Loucy (cell line): ENCODE results near the gene DLG2.

Source experiments
- H2AFZ ChIP-seq: fragments of 200-600 bp; sonication (generic); 2 replicates; pipeline ENCODE4 v1.6.0; 2016; ENCODE audit warnings: antibody characterized with exemption, mild to moderate bottlenecking, low read length, moderate library complexity
- H3F3A ChIP-seq: fragments of 200-600 bp; 2 replicates; pipeline ENCODE4 v1.6.0; 2016; ENCODE audit warnings: antibody characterized with exemption, low read depth, mild to moderate bottlenecking
- H3K27me3 ChIP-seq: fragments of 200-600 bp; sonication (generic); 2 replicates; pipeline ENCODE4 v1.6.1; 2014; ENCODE audit warnings: low read length, mild to moderate bottlenecking; ENCODE audit not compliant: insufficient read depth, poor library complexity, severe bottlenecking
- H3K36me3 ChIP-seq: fragments of 200-600 bp; sonication (generic); 2 replicates; pipeline ENCODE4 v1.6.1; 2016; ENCODE audit warnings: low read length; ENCODE audit not compliant: insufficient read depth
- H3K4me1 ChIP-seq: fragments of 200-600 bp; sonication (generic); 2 replicates; pipeline ENCODE4 v1.5.1; 2014; ENCODE audit warnings: low read length, mild to moderate bottlenecking; ENCODE audit not compliant: insufficient read depth, poor library complexity, severe bottlenecking
- H3K4me2 ChIP-seq: fragments of 200-600 bp; sonication (generic); 2 replicates; pipeline ENCODE4 v1.6.0; 2014; ENCODE audit warnings: antibody characterized with exemption, low read length, low read depth, mild to moderate bottlenecking; ENCODE audit not compliant: poor library complexity, severe bottlenecking
- H3K4me3 ChIP-seq: fragments of 200-600 bp; sonication (generic); 2 replicates; pipeline ENCODE4 v1.5.1; 2014; ENCODE audit warnings: low read length, mild to moderate bottlenecking, mixed read lengths; ENCODE audit not compliant: poor library complexity, severe bottlenecking
- H3K79me2 ChIP-seq: fragments of 200-600 bp; sonication (generic); 2 replicates; pipeline ENCODE4 v1.6.1; 2014; ENCODE audit warnings: low read length; ENCODE audit not compliant: insufficient read depth
- H3K9ac ChIP-seq: fragments of 200-600 bp; sonication (generic); 2 replicates; pipeline ENCODE4 v1.6.0; 2014; ENCODE audit warnings: mild to moderate bottlenecking, low read depth, low read length, moderate library complexity; ENCODE audit not compliant: poor library complexity, severe bottlenecking
- H3K9me2 ChIP-seq: fragments of 200-600 bp; sonication (generic); replicated peaks from 2 replicates; pipeline ENCODE4 v1.6.1; 2016; ENCODE audit warnings: low read depth, low read length, mixed read lengths
- H3K9me3 ChIP-seq: fragments of 200-600 bp; sonication (generic); 2 replicates; pipeline ENCODE4 v1.6.1; 2014; ENCODE audit warnings: mild to moderate bottlenecking, antibody characterized with exemption, low read length, low read depth; ENCODE audit not compliant: insufficient read depth
- H4K20me1 ChIP-seq: fragments of 200-600 bp; sonication (generic); 2 replicates; pipeline ENCODE4 v1.6.0; 2014; ENCODE audit warnings: antibody characterized with exemption, low read length, mild to moderate bottlenecking; ENCODE audit not compliant: insufficient read depth, poor library complexity, severe bottlenecking
- CTCF ChIP-seq: fragments of 200-600 bp; sonication (generic); conservative IDR thresholded peaks from 2 replicates; pipeline ENCODE4 v1.5.1; 2014; ENCODE audit warnings: mild to moderate bottlenecking, antibody characterized with exemption, low read length
- EZH2phosphoT487 ChIP-seq: fragments of 200-600 bp; IDR thresholded peaks from 2 replicates; pipeline ENCODE4 v1.6.1; 2018; ENCODE audit warnings: antibody characterized with exemption, mild to moderate bottlenecking, moderate library complexity, borderline replicate concordance

The DLG2 gene

DNA sequence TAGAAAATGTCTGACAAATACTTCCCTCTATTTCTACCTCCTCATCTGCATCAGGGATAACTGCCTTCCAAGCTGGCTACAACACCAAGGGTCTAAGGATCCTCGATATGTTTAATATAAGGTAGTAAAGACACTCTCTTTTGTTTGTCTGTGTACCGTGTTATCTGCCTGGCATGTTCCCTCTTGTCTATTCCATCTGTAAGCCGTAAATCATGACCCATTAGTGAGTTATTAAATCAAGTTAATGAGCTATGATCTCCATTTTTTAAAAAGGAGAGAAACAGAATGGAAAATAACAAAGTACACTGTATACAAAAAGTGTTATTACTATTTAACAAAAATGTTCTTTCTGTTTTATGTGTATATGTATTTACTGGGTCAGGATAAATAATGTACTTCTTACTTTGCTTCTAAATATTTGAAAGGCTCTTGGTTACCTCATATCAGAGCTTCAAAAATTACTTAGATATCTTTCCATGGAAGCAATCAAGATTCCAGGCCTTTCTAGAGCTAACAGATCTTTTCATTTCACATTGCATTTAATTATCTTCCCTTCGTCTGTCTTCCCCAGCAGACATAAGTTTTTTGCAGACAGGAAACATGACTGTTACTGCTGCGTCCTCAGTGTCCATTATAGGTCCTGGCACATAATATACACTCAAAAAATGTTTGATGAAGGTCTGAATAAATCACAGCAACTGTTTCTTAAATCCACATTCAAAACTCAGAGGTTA, 1998.4 kb downstream of the DLG2 start:
- H3K9me2 ChIP-seq = no peaks in the 10 kb centered on the region
- H2AFZ ChIP-seq = peak overlapping the region; percentile 1; the same call in 1 of the 2 replicates
- H4K20me1 ChIP-seq = no peaks in the 10 kb centered on the region
- peaks cover 13% of the 10 kb centered on the region for H3K27me3 ChIP-seq
- H3K4me1 ChIP-seq = peaks cover 8% of the 10 kb centered on the region
- H3K9me3 ChIP-seq = no peaks in the 10 kb centered on the region
- H3F3A ChIP-seq = no peaks in the 10 kb centered on the region
- H3K9ac ChIP-seq = no peak overlapping the region
- H3K79me2 ChIP-seq = no peaks in the 10 kb centered on the region
- no peaks in the 10 kb centered on the region for H3K36me3 ChIP-seq
- peak overlapping the region; percentile 37 for H3K4me3 ChIP-seq
- H3K4me2 ChIP-seq = peak overlapping the region; percentile 65
- TF ChIP-seq CTCF (no peak), EZH2phosphoT487 (no peak)

DNA sequence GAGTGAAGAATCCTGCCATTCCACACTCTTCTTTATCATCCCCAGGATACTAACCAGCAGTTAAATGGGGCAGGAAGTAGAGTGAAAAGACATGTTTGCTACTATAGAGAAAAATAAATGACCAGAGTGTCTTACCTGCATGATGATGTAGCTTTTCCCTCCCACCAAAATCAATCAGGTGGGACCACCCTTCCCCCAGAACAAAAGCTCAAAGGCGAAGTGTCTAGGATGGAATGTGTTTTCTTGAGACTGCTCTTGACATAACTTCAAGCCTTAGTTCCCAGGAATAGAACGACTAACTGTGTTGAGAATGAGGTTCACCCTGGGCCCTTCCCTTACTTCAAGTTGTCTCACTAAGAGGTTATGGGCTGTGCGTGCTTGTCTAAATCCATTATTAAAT, 2001.8 kb downstream of the DLG2 start:
- no peaks in the 10 kb centered on the region for H3F3A ChIP-seq
- no peak overlapping the region for H2AFZ ChIP-seq
- no peak for TF ChIP-seq EZH2phosphoT487
- TF ChIP-seq CTCF = no peak
- no peaks in the 10 kb centered on the region for H3K9me2 ChIP-seq
- no peak overlapping the region for H3K4me2 ChIP-seq
- H3K9me3 ChIP-seq = no peaks in the 10 kb centered on the region
- no peaks in the 10 kb centered on the region for H3K36me3 ChIP-seq
- no peak overlapping the region for H3K4me3 ChIP-seq
- no peaks in the 10 kb centered on the region for H3K27me3 ChIP-seq
- H3K79me2 ChIP-seq = no peaks in the 10 kb centered on the region
- no peaks in the 10 kb centered on the region for H4K20me1 ChIP-seq
- H3K9ac ChIP-seq = no peak overlapping the region
- H3K4me1 ChIP-seq = peaks cover 8% of the 10 kb centered on the region

GRCh38 chr11:83617671-83618070, 2009.5 kb downstream of the DLG2 start:
- Histone ChIP-seq H2AFZ (no peak overlapping the region), H3F3A (no peaks in the 10 kb centered on the region), H3K27me3 (no peaks in the 10 kb centered on the region), H3K4me1 (no peaks in the 10 kb centered on the region), H3K4me2 (no peak overlapping the region), H3K36me3 (no peaks in the 10 kb centered on the region), H3K4me3 (no peak overlapping the region), H4K20me1 (no peaks in the 10 kb centered on the region), H3K9me2 (no peaks in the 10 kb centered on the region), H3K79me2 (no peaks in the 10 kb centered on the region), H3K9ac (no peak overlapping the region), H3K9me3 (no peaks in the 10 kb centered on the region)
- TF ChIP-seq CTCF (no peak), EZH2phosphoT487 (no peak)
